Measurements from ENCODE around the gene GEN1.

The GEN1 gene

DNA sequence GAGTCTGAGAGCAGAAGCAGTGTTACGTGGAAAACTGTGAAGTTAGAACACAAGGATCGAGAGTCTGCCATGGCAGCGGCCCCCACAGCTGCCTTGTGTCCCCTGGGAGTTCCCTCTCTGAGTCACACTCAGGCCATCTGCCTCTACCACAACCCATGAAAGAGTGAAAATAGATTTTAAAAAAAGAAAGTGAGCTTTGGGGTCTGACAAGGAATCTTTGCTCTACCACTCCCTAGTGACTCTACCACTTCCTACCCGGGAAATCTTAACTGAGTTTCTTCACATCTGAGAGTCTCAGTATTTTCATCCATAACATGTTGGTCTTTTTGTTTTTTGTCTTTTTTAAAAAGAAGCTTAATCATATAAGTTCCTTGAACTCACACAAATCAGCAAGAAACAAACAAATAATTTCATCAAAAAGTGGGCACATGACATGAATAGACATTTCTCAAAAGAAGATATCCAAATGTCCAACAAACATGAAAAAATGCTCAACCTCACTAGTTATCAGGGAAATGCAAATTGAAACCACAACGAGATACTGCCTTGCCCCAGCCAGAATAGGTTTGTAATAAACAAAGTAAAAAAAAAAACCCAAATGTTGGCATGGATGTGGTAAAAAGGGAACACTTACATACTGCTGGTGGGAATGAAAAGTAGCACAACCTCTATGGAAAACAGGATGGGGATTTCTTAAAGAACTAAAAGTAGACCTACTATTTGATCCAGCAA lies 60.0 kb downstream of the GEN1 start:
- H3K4me3 ChIP-seq (ENCODE audit: low read length): peak overlapping the region; percentile 31; the same call in 1 of the 2 replicates
- TF ChIP-seq, protein P1, sequence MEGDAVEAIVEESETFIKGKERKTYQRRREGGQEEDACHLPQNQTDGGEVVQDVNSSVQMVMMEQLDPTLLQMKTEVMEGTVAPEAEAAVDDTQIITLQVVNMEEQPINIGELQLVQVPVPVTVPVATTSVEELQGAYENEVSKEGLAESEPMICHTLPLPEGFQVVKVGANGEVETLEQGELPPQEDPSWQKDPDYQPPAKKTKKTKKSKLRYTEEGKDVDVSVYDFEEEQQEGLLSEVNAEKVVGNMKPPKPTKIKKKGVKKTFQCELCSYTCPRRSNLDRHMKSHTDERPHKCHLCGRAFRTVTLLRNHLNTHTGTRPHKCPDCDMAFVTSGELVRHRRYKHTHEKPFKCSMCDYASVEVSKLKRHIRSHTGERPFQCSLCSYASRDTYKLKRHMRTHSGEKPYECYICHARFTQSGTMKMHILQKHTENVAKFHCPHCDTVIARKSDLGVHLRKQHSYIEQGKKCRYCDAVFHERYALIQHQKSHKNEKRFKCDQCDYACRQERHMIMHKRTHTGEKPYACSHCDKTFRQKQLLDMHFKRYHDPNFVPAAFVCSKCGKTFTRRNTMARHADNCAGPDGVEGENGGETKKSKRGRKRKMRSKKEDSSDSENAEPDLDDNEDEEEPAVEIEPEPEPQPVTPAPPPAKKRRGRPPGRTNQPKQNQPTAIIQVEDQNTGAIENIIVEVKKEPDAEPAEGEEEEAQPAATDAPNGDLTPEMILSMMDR (conservative IDR thresholded peaks at IDR 0.05; ENCODE audit: low read length): no peak
- peak; percentile 71 for DNase-seq (ENCODE audit: low read depth)

DNA sequence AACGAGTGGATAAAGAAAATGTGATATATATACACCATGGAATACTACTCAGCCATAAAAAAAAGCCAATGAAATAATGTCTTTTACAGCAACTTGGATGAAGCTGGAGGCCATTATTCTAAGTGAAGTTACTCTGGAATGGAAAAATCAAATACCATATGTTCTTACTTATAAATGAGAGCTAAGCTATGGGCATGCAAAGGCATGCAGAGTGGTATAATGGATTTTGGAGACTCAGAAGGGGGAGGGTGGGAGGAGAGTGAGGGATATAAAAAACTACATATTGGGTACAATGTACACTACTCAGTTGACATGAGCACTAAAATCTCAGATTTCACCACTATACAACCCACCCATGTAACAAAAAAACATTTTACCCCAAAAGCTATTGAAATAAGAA lies 60.7 kb downstream of the GEN1 start:
- TF ChIP-seq, protein P1 (conservative IDR thresholded peaks at IDR 0.05; ENCODE audit: low read length): no peak
- H3K4me3 ChIP-seq (ENCODE audit: low read length): no peak overlapping the region
- DNase-seq (ENCODE audit: low read depth): no peak

DNA sequence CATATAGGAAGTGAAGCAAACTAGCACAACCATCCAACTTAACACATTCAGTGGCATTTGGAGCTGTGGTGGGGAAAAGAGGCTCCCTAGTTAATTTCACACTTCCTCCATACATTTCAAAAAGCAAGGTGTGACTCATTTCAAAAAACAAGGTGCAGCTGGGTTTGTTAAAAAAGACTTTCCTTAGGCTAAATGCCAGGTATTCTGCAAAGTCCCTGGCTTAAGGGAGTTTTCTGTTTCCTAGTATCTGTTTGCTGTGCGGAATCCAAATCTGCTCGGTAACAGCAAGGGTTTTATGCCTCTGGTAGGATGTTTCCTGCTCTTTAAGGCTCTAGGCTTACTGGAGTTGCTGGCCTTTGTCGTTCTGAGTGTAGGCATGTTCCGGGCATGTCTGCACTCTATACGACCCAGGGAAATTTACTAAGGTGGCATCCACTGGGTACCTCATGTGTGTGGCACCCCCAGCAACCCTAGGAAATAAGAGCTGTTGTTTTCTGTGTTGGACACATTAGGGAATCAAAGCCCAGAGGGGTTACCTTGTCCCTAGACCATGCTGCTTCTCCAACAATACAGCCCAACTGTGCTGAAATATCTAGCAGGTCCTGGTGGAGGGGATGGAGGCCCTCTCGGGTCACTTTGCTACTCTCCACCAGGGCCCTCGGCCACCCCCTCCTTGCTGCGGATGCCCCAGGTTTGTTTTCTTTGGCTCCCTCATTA lies 61.7 kb downstream of the GEN1 start:
- TF ChIP-seq, protein P1 (conservative IDR thresholded peaks at IDR 0.05; ENCODE audit: low read length): no peak
- H3K4me3 ChIP-seq (ENCODE audit: low read length): no peak overlapping the region
- DNase-seq (ENCODE audit: low read depth): no peak

DNA sequence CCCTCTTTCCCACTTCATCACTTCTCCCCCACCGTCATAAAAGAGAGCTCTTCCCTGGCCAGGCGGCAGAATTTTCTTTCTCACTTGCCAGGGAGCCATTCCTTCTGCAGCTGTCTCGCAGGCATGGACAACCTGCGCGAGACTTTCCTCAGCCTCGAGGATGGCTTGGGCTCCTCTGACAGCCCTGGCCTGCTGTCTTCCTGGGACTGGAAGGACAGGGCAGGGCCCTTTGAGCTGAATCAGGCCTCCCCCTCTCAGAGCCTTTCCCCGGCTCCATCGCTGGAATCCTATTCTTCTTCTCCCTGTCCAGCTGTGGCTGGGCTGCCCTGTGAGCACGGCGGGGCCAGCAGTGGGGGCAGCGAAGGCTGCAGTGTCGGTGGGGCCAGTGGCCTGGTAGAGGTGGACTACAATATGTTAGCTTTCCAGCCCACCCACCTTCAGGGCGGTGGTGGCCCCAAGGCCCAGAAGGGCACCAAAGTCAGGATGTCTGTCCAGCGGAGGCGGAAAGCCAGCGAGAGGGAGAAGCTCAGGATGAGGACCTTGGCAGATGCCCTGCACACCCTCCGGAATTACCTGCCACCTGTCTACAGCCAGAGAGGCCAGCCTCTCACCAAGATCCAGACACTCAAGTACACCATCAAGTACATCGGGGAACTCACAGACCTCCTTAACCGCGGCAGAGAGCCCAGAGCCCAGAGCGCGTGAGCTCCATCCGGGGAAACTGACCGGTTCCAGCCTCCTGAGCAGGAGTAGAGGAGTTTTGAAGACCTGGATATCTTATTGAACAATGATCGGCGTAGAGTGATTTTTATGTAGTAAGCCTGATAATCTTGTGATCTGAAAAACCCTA lies 62.7 kb downstream of the GEN1 start, which contains the start of gene MSGN1:
MSGN1 (plus strand) TSS at position 65 of the 850 bp plus-strand sequence; CDS start at position 124, 59 bp downstream.
- TF ChIP-seq, protein P1 (conservative IDR thresholded peaks at IDR 0.05; ENCODE audit: low read length): no peak
- DNase-seq (ENCODE audit: low read depth): no peak
- H3K4me3 ChIP-seq (ENCODE audit: low read length): no peak within 1 kb of the TSS

DNA sequence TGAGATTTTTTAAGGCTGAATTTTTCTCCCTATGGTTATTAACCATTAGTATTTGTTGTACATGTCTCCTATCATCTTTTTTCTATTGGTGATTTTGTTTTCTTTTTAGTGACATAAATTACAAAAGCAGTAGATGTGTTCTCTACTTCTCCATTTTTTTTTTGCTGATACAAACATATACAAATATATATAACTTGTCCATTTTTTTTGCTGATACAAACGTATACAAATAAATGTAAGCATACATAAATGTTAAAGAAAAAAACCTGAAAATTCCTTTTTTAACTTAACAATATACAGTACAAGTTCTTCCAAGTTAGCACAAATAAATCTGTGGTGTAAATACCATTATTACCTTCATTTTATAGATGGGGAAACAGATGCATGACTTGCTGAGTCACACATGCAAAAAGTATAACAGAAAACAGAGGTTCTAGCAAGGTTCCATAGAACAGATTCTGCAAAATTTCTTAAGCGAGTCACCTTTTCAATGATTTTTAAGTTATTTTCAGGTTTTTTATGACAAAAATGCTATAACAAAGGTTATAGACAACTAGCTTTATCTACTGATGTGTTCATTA lies 64.4 kb downstream of the GEN1 start:
- TF ChIP-seq, protein P1 (conservative IDR thresholded peaks at IDR 0.05; ENCODE audit: low read length): no peak
- H3K4me3 ChIP-seq (ENCODE audit: low read length): no peak overlapping the region
- no peak for DNase-seq (ENCODE audit: low read depth)

DNA sequence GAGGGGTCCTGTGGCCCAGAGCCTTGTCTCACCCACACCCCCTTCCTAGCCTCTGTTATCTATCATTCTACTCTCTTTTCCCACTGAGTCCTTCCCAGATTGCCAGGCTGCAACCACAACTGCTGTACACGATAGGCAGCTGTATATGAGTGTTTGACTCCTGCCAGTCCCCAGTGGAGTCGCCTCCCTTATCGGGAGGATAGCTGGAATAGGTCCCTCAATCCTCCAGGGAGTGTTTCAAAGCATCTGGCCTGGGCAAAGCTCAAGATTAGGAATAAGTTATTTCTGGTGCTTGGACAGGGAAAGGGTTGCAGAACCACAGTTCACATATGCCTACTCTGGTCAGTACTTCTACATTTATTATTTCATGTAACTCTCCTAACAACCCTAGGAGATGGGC lies 67.1 kb downstream of the GEN1 start:
- no peak overlapping the region for H3K4me3 ChIP-seq (ENCODE audit: low read length)
- TF ChIP-seq, protein P1 (conservative IDR thresholded peaks at IDR 0.05; ENCODE audit: low read length): no peak
- DNase-seq (ENCODE audit: low read depth): no peak
